ENCODE data around the gene CORIN.

Gene CORIN

DNA sequence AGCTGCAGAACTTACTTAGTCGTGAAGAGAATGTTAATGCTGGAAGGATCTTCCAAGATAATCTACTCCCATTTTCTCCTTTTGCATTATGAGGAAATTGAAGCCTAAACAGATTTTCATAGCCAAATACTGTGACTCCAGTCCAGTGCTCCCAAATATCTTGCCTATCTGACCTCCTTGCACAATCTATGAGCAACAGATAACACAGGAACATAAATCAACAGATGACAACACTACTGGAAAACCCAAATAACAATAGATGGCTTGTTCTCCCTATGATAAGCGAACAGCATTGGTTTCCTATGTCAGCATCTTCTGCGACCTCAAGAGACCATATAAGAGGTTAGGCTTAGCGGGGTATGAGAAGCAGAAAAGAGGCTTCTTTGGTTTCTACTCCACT, 88.0 kb downstream of the CORIN start:
- ATAC-seq (ENCODE audit: insufficient read depth, low read depth): no peak
- DNase-seq: no peak
- no peaks in the 10 kb centered on the region for H3K79me2 ChIP-seq (ENCODE audit: insufficient read depth, low read length)
- TF ChIP-seq, protein P1, sequence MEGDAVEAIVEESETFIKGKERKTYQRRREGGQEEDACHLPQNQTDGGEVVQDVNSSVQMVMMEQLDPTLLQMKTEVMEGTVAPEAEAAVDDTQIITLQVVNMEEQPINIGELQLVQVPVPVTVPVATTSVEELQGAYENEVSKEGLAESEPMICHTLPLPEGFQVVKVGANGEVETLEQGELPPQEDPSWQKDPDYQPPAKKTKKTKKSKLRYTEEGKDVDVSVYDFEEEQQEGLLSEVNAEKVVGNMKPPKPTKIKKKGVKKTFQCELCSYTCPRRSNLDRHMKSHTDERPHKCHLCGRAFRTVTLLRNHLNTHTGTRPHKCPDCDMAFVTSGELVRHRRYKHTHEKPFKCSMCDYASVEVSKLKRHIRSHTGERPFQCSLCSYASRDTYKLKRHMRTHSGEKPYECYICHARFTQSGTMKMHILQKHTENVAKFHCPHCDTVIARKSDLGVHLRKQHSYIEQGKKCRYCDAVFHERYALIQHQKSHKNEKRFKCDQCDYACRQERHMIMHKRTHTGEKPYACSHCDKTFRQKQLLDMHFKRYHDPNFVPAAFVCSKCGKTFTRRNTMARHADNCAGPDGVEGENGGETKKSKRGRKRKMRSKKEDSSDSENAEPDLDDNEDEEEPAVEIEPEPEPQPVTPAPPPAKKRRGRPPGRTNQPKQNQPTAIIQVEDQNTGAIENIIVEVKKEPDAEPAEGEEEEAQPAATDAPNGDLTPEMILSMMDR (IDR thresholded peaks at IDR 0.05; ENCODE audit: borderline replicate concordance, extremely low read depth, low read length, poor library complexity, severe bottlenecking): no peak
- no peak for TF ChIP-seq EZH2 (IDR thresholded peaks at IDR 0.05; ENCODE audit: borderline replicate concordance, low read depth, low read length, severe bottlenecking)
- no peak overlapping the region for H3K27ac ChIP-seq (ENCODE audit: low read length)
- H3K9me3 ChIP-seq (ENCODE audit: insufficient read depth, low read length, severe bottlenecking): no peaks in the 10 kb centered on the region
- peaks cover 3% of the 10 kb centered on the region for H3K27me3 ChIP-seq (ENCODE audit: insufficient read depth, low read length, poor library complexity)
- H3K4me1 ChIP-seq (ENCODE audit: insufficient read depth, low read length): no peaks in the 10 kb centered on the region
- H3K4me2 ChIP-seq (ENCODE audit: insufficient read depth, low read length): no peak overlapping the region
- H3K4me3 ChIP-seq (ENCODE audit: low read depth in 1 of 2, low read length in 2 of 2): no peak overlapping the region
- H3K9ac ChIP-seq (ENCODE audit: low read depth, low read length): no peak overlapping the region
- H2AFZ ChIP-seq (ENCODE audit: low read depth, low read length): no peak overlapping the region
- H4K20me1 ChIP-seq (ENCODE audit: insufficient read depth, low read length): no peaks in the 10 kb centered on the region
- H3K36me3 ChIP-seq (ENCODE audit: insufficient read depth, low read length): no peaks in the 10 kb centered on the region

DNA sequence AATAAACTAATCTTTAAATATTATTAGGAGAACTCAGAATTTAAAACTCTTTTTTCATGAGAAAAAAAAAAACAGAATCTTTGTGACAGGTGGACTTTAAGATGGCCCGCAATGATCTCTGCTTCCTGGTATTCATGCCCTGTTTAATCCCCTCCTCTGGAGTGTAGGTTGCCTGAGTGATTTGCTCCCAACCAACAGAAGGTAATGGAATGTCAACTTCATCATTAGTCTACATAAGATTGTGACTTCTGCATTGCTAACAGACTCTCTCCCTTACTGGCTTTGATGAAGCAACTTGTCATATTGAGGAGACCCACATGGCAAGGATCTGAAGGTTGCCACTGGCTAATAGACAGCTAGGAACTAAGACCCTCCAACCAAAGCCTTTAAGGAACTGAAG, 88.8 kb downstream of the CORIN start:
- no peak overlapping the region for H3K9ac ChIP-seq (ENCODE audit: low read depth, low read length)
- peaks cover 3% of the 10 kb centered on the region for H3K27me3 ChIP-seq (ENCODE audit: insufficient read depth, low read length, poor library complexity)
- H3K27ac ChIP-seq (ENCODE audit: low read length): no peak overlapping the region
- no peak overlapping the region for H2AFZ ChIP-seq (ENCODE audit: low read depth, low read length)
- no peaks in the 10 kb centered on the region for H4K20me1 ChIP-seq (ENCODE audit: insufficient read depth, low read length)
- no peaks in the 10 kb centered on the region for H3K4me1 ChIP-seq (ENCODE audit: insufficient read depth, low read length)
- DNase-seq: no peak
- TF ChIP-seq, protein P1 (IDR thresholded peaks at IDR 0.05; ENCODE audit: borderline replicate concordance, extremely low read depth, low read length, poor library complexity, severe bottlenecking): no peak
- no peak for TF ChIP-seq EZH2 (IDR thresholded peaks at IDR 0.05; ENCODE audit: borderline replicate concordance, low read depth, low read length, severe bottlenecking)
- no peak overlapping the region for H3K4me2 ChIP-seq (ENCODE audit: insufficient read depth, low read length)
- no peak for ATAC-seq (ENCODE audit: insufficient read depth, low read depth)
- no peaks in the 10 kb centered on the region for H3K79me2 ChIP-seq (ENCODE audit: insufficient read depth, low read length)
- H3K9me3 ChIP-seq (ENCODE audit: insufficient read depth, low read length, severe bottlenecking): no peaks in the 10 kb centered on the region
- H3K36me3 ChIP-seq (ENCODE audit: insufficient read depth, low read length): no peaks in the 10 kb centered on the region
- no peak overlapping the region for H3K4me3 ChIP-seq (ENCODE audit: low read depth in 1 of 2, low read length in 2 of 2)

DNA sequence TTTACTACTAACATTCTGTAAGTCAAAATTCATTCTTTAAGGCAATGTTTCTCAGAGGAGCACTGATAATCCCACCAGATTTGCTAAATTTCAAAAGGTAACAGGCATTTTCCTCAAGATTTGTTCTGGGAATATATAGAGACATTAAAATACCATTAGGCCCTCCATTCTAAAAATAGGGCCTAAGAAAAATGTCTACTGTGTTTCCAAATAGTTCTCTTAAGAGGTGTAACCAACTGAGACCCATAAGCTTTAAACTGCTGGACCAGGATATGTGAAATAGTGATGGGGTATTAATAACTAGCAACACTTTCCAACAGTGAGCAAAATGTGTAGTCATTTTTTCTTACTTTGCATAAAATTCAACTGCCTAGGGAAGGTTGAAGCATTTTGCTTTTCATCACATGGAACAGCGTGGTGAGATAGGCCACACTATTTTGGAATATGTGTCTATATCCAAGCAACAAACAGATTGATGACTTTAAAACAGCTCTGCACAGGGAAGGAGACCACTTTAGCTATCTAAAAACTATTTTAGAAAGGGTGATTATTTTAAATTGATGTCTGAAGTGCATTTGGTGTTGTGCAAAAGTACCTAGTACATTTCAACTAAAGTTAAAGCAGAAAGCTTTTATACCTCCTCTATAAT, 89.9 kb downstream of the CORIN start:
- DNase-seq: no peak
- Histone ChIP-seq H3K4me1 (ENCODE audit: insufficient read depth, low read length) (no peaks in the 10 kb centered on the region), H2AFZ (ENCODE audit: low read depth, low read length) (no peak overlapping the region), H4K20me1 (ENCODE audit: insufficient read depth, low read length) (no peaks in the 10 kb centered on the region), H3K27me3 (ENCODE audit: insufficient read depth, low read length, poor library complexity) (peaks cover 3% of the 10 kb centered on the region), H3K4me2 (ENCODE audit: insufficient read depth, low read length) (no peak overlapping the region), H3K9ac (ENCODE audit: low read depth, low read length) (no peak overlapping the region), H3K79me2 (ENCODE audit: insufficient read depth, low read length) (no peaks in the 10 kb centered on the region), H3K36me3 (ENCODE audit: insufficient read depth, low read length) (no peaks in the 10 kb centered on the region), H3K4me3 (ENCODE audit: low read depth in 1 of 2, low read length in 2 of 2) (no peak overlapping the region), H3K9me3 (ENCODE audit: insufficient read depth, low read length, severe bottlenecking) (no peaks in the 10 kb centered on the region), H3K27ac (ENCODE audit: low read length) (no peak overlapping the region)
- ATAC-seq (ENCODE audit: insufficient read depth, low read depth): no peak
- TF ChIP-seq EZH2 (IDR thresholded peaks at IDR 0.05; ENCODE audit: borderline replicate concordance, low read depth, low read length, severe bottlenecking): no peak
- TF ChIP-seq, protein P1 (IDR thresholded peaks at IDR 0.05; ENCODE audit: borderline replicate concordance, extremely low read depth, low read length, poor library complexity, severe bottlenecking): no peak

All from DND-41 (cell line).